IMR-90 (cell line): ENCODE measurements around the gene NTMT1.

Experiments used
- BHLHE40 ChIP-seq: fragments of 150-350 bp; IDR thresholded peaks from 2 replicates; pipeline ENCODE4 v1.6.1; 2016; ENCODE audit warnings: mild to moderate bottlenecking, low read depth, low read length
- POLR2A ChIP-seq: IDR thresholded peaks from 2 replicates; pipeline ENCODE4 v1.6.1; 2012; ENCODE audit warnings: mild to moderate bottlenecking, low read depth, low read length
- TF ChIP-seq, protein P1 (sequence below): conservative IDR thresholded peaks from 2 replicates; pipeline ENCODE4 v1.5.1; 2012; ENCODE audit warnings: mild to moderate bottlenecking, low read depth, low read length, improper control_type of control experiment

DNA sequence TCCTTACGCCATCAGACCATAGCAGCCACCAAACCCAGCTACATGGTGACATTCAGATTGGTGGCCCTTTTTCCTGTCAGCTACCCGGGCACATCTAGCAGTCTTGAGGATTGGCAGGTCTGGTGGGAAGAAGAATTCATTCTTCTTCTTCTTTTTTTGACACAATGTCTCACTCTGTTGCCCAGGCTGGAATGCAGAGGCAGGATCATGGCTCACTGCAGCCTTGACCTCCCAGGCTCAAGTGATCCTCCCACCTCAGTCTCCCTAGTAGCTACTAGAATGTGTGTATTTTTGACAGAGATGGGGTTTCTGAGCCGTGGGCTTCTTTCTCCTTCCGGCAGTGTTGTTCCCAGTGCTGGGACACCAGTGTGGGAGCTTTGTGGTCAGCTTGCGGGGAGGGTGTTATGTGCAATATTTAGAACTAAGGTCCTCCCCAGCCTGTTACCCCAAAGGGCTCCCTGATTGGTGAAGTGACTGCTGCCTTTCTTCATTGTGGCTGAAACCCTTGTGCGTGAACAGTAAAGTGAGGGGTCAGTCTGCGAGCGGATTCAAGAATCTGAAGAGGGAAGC is 3.4 kb downstream of the NTMT1 start:
- TF ChIP-seq BHLHE40 = no peak
- TF ChIP-seq, protein P1, sequence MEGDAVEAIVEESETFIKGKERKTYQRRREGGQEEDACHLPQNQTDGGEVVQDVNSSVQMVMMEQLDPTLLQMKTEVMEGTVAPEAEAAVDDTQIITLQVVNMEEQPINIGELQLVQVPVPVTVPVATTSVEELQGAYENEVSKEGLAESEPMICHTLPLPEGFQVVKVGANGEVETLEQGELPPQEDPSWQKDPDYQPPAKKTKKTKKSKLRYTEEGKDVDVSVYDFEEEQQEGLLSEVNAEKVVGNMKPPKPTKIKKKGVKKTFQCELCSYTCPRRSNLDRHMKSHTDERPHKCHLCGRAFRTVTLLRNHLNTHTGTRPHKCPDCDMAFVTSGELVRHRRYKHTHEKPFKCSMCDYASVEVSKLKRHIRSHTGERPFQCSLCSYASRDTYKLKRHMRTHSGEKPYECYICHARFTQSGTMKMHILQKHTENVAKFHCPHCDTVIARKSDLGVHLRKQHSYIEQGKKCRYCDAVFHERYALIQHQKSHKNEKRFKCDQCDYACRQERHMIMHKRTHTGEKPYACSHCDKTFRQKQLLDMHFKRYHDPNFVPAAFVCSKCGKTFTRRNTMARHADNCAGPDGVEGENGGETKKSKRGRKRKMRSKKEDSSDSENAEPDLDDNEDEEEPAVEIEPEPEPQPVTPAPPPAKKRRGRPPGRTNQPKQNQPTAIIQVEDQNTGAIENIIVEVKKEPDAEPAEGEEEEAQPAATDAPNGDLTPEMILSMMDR = no peak
- no peak for TF ChIP-seq POLR2A
